Bronchial epithelial cell (primary cell): Measurements from ENCODE around the gene FAM83F. TPM values are rescaled to one million over a fixed set of nuclear protein-coding genes. Genes with fewer than 3 reads are reported as not detected.

Source experiments
- DNase-seq: peaks from one replicate; pipeline ENCODE4 v3.0.0-alpha.2; 2010; ENCODE audit warnings: low read depth
- FAIRE-seq: peaks from 2 replicates; lab custom pipeline; 2011; peaks lifted over from hg19 to GRCh38; lab: Jason Lieb, UNC
- H3K27me3 ChIP-seq: 2 replicates; pipeline ENCODE4 v1.5.1; 2011; ENCODE audit warnings: low read length; ENCODE audit not compliant: control insufficient read depth, insufficient read depth
- H3K36me3 ChIP-seq: 2 replicates; pipeline ENCODE4 v1.5.1; 2011; ENCODE audit warnings: low read length; ENCODE audit not compliant: control insufficient read depth, insufficient read depth
- H3K4me3 ChIP-seq: 2 replicates; pipeline ENCODE4 v1.5.1; 2011; ENCODE audit warnings: mild to moderate bottlenecking, low read depth, low read length, control low read depth
- CTCF ChIP-seq: IDR thresholded peaks from 2 replicates; pipeline ENCODE4 v1.5.1; 2011; ENCODE audit warnings: mild to moderate bottlenecking, moderate library complexity, low read length, control low read depth, inconsistent platforms; ENCODE audit not compliant: insufficient read depth, severe bottlenecking
- total RNA-seq: library from RNA; depleted of rRNA; stranded (reverse); fragments of >200 nt; gene quantifications from 2 replicates; pipeline ENCODE4 v1.2.1, GENCODE V29; 2014

FAM83F gene
- total RNA-seq, 1 donor from 2014 or later: 22.1 TPM

GRCh38 chr22:40042312-40042711 is 47.6 kb downstream of the FAM83F start:
- no peak for TF ChIP-seq CTCF
- DNase-seq (no peak), FAIRE-seq (peak; percentile 55)
- Histone ChIP-seq H3K4me3 (no peak overlapping the region), H3K27me3 (no peaks in the 10 kb centered on the region), H3K36me3 (no peaks in the 10 kb centered on the region)

- no peak overlapping the region for H3K4me3 ChIP-seq
- H3K27me3 ChIP-seq: no peaks in the 10 kb centered on the region
- no peaks in the 10 kb centered on the region for H3K36me3 ChIP-seq
- TF ChIP-seq CTCF: no peak
- FAIRE-seq (no peak), DNase-seq (no peak)
These were observed 48.3 kb downstream of the FAM83F start for GRCh38 chr22:40043081-40043480.

- H3K4me3 ChIP-seq: peak overlapping the region; percentile 78
- TF ChIP-seq CTCF: no peak
- DNase-seq: no peak
- H3K27me3 ChIP-seq: no peaks in the 10 kb centered on the region
- no peak for FAIRE-seq
- no peaks in the 10 kb centered on the region for H3K36me3 ChIP-seq
These were observed 49.0 kb downstream of the FAM83F start for GRCh38 chr22:40043793-40044101.

- Histone ChIP-seq H3K4me3 (peak overlapping the region; percentile 78), H3K27me3 (no peaks in the 10 kb centered on the region), H3K36me3 (no peaks in the 10 kb centered on the region)
- DNase-seq (peak; percentile 97), FAIRE-seq (peak; percentile 98)
- TF ChIP-seq CTCF: no peak
These were observed 49.5 kb downstream of the FAM83F start for GRCh38 chr22:40044102-40044869.

- FAIRE-seq: no peak
- Histone ChIP-seq H3K27me3 (no peaks in the 10 kb centered on the region), H3K36me3 (no peaks in the 10 kb centered on the region), H3K4me3 (peak overlapping the region; percentile 78)
- TF ChIP-seq CTCF: no peak
- DNase-seq: no peak
These were observed 50.4 kb downstream of the FAM83F start for GRCh38 chr22:40044870-40045834.
